COLO829 (cell line): ENCODE data around the gene ORC3.

ENCODE experiments used
- DNase-seq: peaks from one replicate; pipeline ENCODE4 v3.0.0; 2012; ENCODE audit warnings: low spot score

ORC3 gene

GRCh38 chr6:87589693-87590416, at the start of gene ORC3, which contains the start of gene RARS2:
Gene ORC3, plus strand, starts transcription at chr6:87590135. Its CDS starts 34 bp downstream, at chr6:87590169.
Gene RARS2, minus strand, starts transcription at chr6:87589987. Its CDS starts 30 bp downstream, at chr6:87589957.
- DNase-seq = peak; percentile 93

- no peak for DNase-seq
These were observed 49.4 kb upstream of the ORC3 start for GRCh38 chr6:87540539-87540938.

- no peak for DNase-seq
These were observed 48.9 kb upstream of the ORC3 start for GRCh38 chr6:87541041-87541440.

- DNase-seq = no peak
These were observed 48.2 kb upstream of the ORC3 start for GRCh38 chr6:87541744-87542143.

GRCh38 chr6:87543696-87544473, 46.0 kb upstream of the ORC3 start:
- DNase-seq = no peak

- DNase-seq = no peak
These were observed 45.5 kb upstream of the ORC3 start for GRCh38 chr6:87544474-87544735.

GRCh38 chr6:87551799-87552198, 38.1 kb upstream of the ORC3 start:
- no peak for DNase-seq

- DNase-seq = no peak
These were observed 36.7 kb upstream of the ORC3 start for GRCh38 chr6:87553159-87553765.

GRCh38 chr6:87555506-87555905, 34.4 kb upstream of the ORC3 start:
- DNase-seq = no peak

GRCh38 chr6:87558446-87558845, 31.5 kb upstream of the ORC3 start:
- DNase-seq = no peak

- no peak for DNase-seq
These were observed 28.9 kb upstream of the ORC3 start for GRCh38 chr6:87561017-87561416.

- no peak for DNase-seq
These were observed 17.9 kb upstream of the ORC3 start for GRCh38 chr6:87572021-87572420.

- no peak for DNase-seq
These were observed 17.1 kb upstream of the ORC3 start for GRCh38 chr6:87572883-87573282.

- DNase-seq = no peak
These were observed 16.5 kb upstream of the ORC3 start for GRCh38 chr6:87573307-87574024.

- DNase-seq = no peak
These were observed 15.6 kb upstream of the ORC3 start for GRCh38 chr6:87574237-87574804.

- no peak for DNase-seq
These were observed 14.5 kb upstream of the ORC3 start for GRCh38 chr6:87575423-87575822.

GRCh38 chr6:87583822-87584221, 6.1 kb upstream of the ORC3 start:
- DNase-seq = peak; percentile 23

- DNase-seq = no peak
These were observed 3.4 kb upstream of the ORC3 start for GRCh38 chr6:87586371-87587077.

- no peak for DNase-seq
These were observed 1.1 kb upstream of the ORC3 start for GRCh38 chr6:87588756-87589407.

GRCh38 chr6:87590417-87590880, 514 bp downstream of the ORC3 start:
- DNase-seq = no peak

GRCh38 chr6:87590990-87591389, 1.1 kb downstream of the ORC3 start:
- DNase-seq = no peak
